Measurements from ENCODE around the gene TMCC2.
A peak's percentile ranks its signal among the peaks of the same experiment; 100 is the strongest.

The TMCC2 gene

GRCh38 chr1:205260948-205261732 is 33.4 kb downstream of the TMCC2 start:
- no peak for DNase-seq (ENCODE audit: low read depth, low spot score)

- DNase-seq (ENCODE audit: low read depth, low spot score), result no peak
These were observed 34.4 kb downstream of the TMCC2 start for GRCh38 chr1:205261946-205262691.

DNA sequence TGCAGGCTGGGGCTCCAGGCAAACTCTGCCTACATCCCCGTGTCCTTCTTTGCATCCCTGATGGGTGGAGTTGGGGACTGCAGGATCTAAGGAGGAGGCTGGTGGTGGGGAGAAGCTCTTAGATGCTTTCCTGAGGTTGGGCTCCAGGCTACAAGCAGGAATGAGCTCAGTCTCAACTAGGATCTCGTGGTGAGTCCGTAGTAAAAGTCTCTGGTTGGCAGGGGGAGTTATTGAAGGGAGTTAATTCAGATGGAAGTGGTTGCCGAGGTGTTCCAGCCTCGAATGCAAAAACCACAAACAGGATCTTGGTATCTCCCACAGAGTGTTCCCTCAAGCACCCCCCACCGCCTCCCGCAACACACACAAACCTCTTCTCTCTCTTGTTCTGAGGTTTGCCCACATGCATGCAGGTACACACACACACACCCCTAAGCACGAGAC is 35.0 kb downstream of the TMCC2 start:
- no peak for DNase-seq (ENCODE audit: low read depth, low spot score)

GRCh38 chr1:205263580-205264190 is 35.9 kb downstream of the TMCC2 start:
- no peak for DNase-seq (ENCODE audit: low read depth, low spot score)

- no peak for DNase-seq (ENCODE audit: low read depth, low spot score)
These were observed 39.0 kb downstream of the TMCC2 start for GRCh38 chr1:205266611-205267305.

DNA sequence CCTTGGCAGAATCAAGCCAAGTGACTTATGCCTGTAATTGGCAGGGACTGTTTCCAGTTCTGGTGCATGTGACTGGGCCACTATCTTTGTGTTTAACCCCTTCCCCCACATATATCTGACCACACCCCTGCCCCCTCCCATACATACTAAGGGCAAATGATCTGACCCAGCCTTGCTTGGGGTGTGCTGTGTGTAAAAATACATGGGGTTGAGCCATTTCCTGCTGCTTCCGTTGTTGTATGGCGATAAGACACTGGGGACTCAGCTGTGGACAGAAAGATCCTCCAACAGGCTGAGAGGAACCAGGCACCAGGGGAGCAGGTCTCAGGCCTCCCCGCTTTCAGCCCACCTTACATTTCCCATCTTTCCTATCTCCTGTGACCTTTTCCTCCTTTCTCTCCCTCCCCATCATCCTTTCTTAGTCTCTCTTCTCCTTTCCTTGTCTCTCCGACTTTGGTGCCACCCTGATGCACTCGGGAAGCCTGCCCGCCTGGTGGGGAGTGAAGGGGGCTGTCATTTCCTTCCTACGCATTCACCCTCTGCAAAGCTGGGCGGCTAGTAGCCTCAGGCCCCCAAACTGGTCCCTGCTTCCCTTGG is 39.7 kb downstream of the TMCC2 start:
- no peak for DNase-seq (ENCODE audit: low read depth, low spot score)

DNA sequence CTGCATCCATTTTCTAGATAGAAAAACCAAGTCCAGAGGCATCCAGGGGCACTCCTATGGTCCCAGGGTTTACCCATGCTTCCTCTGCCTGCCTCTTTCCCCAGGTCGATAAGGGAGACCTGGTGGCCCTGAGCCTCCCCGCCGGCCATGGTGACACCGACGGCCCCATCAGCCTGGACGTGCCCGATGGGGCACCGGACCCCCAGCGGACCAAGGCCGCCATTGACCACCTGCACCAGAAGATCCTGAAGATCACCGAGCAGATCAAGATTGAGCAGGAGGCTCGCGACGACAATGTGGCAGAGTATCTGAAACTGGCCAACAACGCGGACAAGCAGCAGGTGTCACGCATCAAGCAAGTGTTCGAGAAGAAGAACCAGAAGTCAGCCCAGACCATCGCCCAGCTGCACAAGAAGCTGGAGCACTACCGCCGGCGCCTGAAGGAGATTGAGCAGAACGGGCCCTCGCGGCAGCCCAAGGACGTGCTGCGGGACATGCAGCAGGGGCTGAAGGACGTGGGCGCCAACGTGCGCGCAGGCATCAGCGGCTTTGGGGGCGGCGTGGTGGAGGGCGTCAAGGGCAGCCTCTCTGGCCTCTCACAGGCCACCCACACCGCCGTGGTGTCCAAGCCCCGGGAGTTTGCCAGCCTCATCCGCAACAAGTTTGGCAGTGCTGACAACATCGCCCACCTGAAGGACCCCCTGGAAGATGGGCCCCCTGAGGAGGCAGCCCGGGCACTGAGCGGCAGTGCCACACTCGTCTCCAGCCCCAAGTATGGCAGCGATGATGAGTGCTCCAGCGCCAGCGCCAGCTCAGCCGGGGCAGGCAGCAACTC is 41.3 kb downstream of the TMCC2 start:
- no peak for DNase-seq (ENCODE audit: low read depth, low spot score)

- DNase-seq (ENCODE audit: low read depth, low spot score), result no peak
These were observed 42.0 kb downstream of the TMCC2 start for GRCh38 chr1:205269711-205270110.

- no peak for DNase-seq (ENCODE audit: low read depth, low spot score)
These were observed 42.5 kb downstream of the TMCC2 start for GRCh38 chr1:205270271-205270670.

GRCh38 chr1:205270764-205271163 is 43.0 kb downstream of the TMCC2 start:
- no peak for DNase-seq (ENCODE audit: low read depth, low spot score)

DNA sequence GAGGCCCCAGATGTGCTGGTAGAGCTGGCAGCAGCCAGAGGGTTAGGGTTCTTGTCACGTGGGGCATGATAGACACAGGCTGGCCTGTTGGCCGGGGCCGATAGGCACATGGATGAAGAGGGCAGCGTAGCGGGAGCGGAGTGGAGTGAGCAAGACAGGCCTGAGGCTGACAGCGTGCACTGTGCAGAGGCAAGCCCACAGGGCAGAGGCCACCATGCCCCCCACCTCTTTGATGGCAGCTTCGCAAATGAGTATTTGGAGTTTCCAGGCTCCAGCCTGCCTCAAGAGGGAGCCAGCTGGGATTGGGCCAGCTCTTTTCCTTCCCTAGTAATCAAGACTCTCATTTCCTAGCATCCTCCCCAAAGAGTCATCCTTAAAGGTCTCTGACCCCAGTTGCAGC is 43.5 kb downstream of the TMCC2 start:
- no peak for DNase-seq (ENCODE audit: low read depth, low spot score)

DNA sequence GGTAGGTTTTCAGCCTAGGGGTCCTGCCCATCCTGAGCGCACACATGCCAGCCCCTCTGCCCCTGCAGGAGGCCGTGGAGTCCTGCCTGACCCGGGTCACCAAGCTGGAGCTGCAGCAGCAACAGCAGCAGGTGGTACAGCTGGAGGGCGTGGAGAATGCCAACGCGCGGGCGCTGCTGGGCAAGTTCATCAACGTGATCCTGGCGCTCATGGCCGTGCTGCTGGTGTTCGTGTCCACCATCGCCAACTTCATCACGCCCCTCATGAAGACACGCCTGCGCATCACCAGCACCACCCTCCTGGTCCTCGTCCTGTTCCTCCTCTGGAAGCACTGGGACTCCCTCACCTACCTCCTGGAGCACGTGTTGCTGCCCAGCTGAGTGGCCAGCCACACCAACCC is 44.0 kb downstream of the TMCC2 start:
- no peak for DNase-seq (ENCODE audit: low read depth, low spot score)

GRCh38 chr1:205272536-205272935 is 44.8 kb downstream of the TMCC2 start:
- DNase-seq (ENCODE audit: low read depth, low spot score), result no peak

DNA sequence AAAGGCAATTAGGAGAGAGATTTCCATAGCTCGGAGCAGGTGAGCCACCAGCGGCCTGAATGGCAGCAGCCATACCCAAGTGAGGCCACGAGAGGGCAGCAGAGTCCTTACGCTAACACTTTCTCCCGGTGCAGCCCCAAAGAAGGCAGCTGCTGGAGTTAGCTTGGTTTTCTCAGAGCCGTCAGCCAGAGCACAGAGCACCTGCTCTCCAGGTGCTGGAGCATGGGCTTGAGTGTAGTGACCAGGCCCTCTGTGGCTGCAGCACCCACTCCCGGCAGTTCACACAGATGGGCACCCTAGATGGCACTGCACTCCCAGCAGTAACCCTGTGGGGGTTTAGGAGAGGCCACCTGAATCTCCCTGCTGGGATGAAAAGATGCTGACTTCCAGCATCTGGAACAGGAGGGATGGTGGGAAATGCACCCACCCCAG is 45.8 kb downstream of the TMCC2 start:
- DNase-seq (ENCODE audit: low read depth, low spot score), result peak; percentile 74

GRCh38 chr1:205274041-205274691 is 46.4 kb downstream of the TMCC2 start:
- no peak for DNase-seq (ENCODE audit: low read depth, low spot score)

DNA sequence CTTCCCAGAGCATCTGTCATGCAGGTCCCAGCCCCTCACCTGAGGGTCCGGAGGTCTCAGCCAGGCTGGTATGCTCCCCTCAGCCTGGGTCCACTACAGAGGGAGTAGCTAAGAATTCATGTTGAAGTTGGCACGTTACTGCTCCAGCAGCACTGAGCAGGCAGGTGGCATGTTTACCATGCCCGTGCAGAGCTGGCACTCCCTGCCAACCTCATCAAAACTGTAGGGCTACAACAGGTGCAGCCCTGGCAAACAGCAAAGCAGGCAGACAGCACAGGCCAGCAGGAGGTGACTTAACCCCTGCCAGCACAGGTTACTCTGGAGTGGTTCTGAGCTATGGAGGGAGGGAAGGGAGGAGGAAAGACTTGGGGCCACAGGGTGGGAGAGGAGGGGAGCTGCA is 47.4 kb downstream of the TMCC2 start:
- no peak for DNase-seq (ENCODE audit: low read depth, low spot score)

DNA sequence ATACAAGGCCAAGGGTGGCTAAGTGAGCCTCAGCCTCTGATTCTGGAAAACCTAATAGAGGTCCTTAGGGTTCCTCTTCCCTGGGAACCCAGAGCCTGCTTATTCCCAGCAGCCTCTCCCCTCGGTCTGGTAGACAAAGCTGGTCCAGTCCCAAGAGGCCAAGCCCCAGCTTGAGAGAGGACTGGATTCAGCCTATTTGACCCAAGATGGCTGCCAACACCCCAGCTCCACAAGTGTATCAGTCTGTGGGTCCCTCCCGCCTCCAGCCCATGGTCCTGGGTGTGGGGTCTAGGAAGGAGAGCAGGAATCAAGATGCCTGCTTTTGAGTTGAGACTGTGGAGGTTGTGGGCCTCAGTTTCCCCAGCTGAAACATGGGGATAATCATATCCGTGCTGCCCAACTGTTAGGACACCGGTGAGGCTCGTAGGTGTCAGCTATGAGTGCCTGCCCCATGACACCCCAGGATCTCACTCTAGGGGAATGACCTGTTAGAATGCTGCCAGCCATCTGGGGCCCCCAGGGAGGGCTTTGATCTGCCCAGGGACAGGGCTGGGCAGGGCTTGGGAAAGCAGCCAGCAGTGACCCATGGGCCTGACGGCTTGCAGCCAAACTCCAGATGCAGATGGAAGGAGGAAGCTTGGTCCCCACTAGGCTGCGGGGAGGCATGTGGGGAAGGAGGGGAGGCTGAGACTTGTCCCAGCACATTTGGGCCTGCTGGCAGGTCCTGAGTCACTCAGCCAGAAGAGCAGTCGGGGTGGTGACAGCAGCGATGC is 48.4 kb downstream of the TMCC2 start:
- no peak for DNase-seq (ENCODE audit: low read depth, low spot score)

GRCh38 chr1:205276689-205277065 is 48.9 kb downstream of the TMCC2 start:
- DNase-seq (ENCODE audit: low read depth, low spot score), result no peak

DNA sequence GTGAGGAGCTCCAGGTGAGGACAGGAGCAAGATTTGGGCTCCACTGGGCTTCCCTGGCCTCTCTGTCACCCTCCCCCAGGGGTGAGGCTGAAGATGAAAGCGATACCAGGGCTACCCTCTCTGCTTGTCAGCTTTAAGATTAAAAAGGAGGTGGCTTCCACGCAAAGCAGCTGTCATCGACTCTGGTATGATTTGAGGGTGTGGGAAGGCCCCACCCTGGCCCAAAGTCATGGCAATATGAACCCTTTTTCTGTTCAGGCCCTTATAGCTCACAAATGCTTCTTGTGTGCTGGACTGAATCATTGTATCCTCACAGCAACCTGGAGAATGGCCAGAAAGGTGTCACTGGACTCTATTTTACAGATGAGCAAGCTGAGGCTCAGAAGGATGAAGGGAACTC is 52.2 kb downstream of the TMCC2 start:
- no peak for DNase-seq (ENCODE audit: low read depth, low spot score)
